MCF 10A (cell line): ENCODE measurements around the gene SPON1. TPM values are rescaled to one million over a fixed set of nuclear protein-coding genes. Genes with fewer than 3 reads are reported as not detected.
"Not testable (repeated sequence)": the region's sequence is repeated elsewhere in the genome, so short reads cannot be mapped to it uniquely, and the experiment has no call there.

Source experiments
- BruUV-seq: library from RNA; stranded (reverse); fragments of 400-500 nt; replicated peaks from 2 replicates; lab custom pipeline; 2021; lab: Mats Ljungman, UMichigan
- CTCF ChIA-PET: fragments of 300-600 bp; sonication (Branson Sonifier 250); formaldehyde crosslinking; extraction: SDS; loops from one replicate; lab custom pipeline; 2021; ENCODE audit warnings: antibody characterized with exemption, inconsistent platforms; lab: Yijun Ruan, JAX
- POLR2A ChIA-PET: fragments of 300-600, 350-650 bp; sonication (Branson Sonifier 250); formaldehyde crosslinking; extraction: SDS; loops from one replicate; lab custom pipeline; 2020; ENCODE audit warnings: antibody characterized with exemption, inconsistent platforms; lab: Yijun Ruan, JAX
- DNase-seq: peaks from one replicate; pipeline ENCODE4 v3.0.0-alpha.2; 2018; ENCODE audit not compliant: unreplicated experiment
- H3K27ac Mint-ChIP-seq: one replicate; pipeline ENCODE4 v1.8.0; 2022; ENCODE audit warnings: mild to moderate bottlenecking, low read depth, mixed read lengths; ENCODE audit not compliant: unreplicated experiment
- H3K27me3 Mint-ChIP-seq: one replicate; pipeline ENCODE4 v1.8.0; 2022; ENCODE audit warnings: mixed read lengths; ENCODE audit not compliant: insufficient read depth, unreplicated experiment
- H3K36me3 Mint-ChIP-seq: one replicate; pipeline ENCODE4 v1.8.0; 2022; ENCODE audit warnings: mild to moderate bottlenecking, moderate library complexity, mixed read lengths; ENCODE audit not compliant: insufficient read depth, unreplicated experiment
- H3K4me1 Mint-ChIP-seq: one replicate; pipeline ENCODE4 v1.8.0; 2022; ENCODE audit warnings: mixed read lengths; ENCODE audit not compliant: insufficient read depth, unreplicated experiment
- H3K4me3 Mint-ChIP-seq: one replicate; pipeline ENCODE4 v1.8.0; 2022; ENCODE audit warnings: mild to moderate bottlenecking, moderate library complexity, mixed read lengths; ENCODE audit not compliant: unreplicated experiment
- H3K9me3 Mint-ChIP-seq: one replicate; pipeline ENCODE4 v1.8.0; 2022; ENCODE audit warnings: mixed read lengths; ENCODE audit not compliant: unreplicated experiment
- intact Hi-C: fragments of 100-400 bp; cut with micrococcal nuclease; formaldehyde crosslinking; loops from 2 replicates; pipeline ENCODE4 v1.14.1; 2022
- total RNA-seq: library from RNA; stranded (reverse); gene quantifications from 2 replicates; pipeline ENCODE4 v1.2.3, GENCODE V29; 2022
- TF ChIP-seq, protein P1 (sequence below): fragments of 200-600 bp; IDR thresholded peaks from one replicate; pipeline ENCODE4 v1.8.0; 2022; ENCODE audit warnings: antibody characterized with exemption, mild to moderate bottlenecking; ENCODE audit not compliant: unreplicated experiment

SPON1 gene
- total RNA-seq, 1 experiment from 2014 or later = not detected

DNA sequence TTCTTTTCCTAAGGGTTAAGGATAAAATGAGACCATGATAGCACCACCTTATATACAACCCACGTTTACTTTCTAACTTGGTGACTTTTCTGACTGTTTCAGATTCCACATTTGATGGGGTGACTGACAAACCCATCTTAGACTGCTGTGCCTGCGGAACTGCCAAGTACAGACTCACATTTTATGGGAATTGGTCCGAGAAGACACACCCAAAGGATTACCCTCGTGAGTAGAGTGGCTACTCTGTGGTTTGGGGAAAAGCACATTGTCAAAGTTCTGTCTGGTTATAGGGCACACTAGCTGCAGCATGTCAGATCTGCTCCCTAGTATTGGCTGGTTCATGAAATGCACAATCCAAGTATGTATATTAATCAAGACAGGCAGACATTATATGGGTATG lies 117.3 kb downstream of the SPON1 start:
- H3K36me3 Mint-ChIP-seq = no peaks in the 10 kb centered on the region
- H3K27ac Mint-ChIP-seq = no peak overlapping the region
- H3K4me1 Mint-ChIP-seq = no peaks in the 10 kb centered on the region
- intact Hi-C loops = no loop called here
- ChIA-PET CTCF (interaction anchor here (1.4 to 1.5 kb wide), 2 partner anchors 8 to 69 kb away, joined by 3 to 4 read pairs; no protein-coding TSS in a partner anchor), POLR2A (no interaction called here)
- TF ChIP-seq, protein P1, sequence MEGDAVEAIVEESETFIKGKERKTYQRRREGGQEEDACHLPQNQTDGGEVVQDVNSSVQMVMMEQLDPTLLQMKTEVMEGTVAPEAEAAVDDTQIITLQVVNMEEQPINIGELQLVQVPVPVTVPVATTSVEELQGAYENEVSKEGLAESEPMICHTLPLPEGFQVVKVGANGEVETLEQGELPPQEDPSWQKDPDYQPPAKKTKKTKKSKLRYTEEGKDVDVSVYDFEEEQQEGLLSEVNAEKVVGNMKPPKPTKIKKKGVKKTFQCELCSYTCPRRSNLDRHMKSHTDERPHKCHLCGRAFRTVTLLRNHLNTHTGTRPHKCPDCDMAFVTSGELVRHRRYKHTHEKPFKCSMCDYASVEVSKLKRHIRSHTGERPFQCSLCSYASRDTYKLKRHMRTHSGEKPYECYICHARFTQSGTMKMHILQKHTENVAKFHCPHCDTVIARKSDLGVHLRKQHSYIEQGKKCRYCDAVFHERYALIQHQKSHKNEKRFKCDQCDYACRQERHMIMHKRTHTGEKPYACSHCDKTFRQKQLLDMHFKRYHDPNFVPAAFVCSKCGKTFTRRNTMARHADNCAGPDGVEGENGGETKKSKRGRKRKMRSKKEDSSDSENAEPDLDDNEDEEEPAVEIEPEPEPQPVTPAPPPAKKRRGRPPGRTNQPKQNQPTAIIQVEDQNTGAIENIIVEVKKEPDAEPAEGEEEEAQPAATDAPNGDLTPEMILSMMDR = no peak
- no TSS peak for BruUV-seq
- DNase-seq = no peak
- H3K4me3 Mint-ChIP-seq = no peak overlapping the region
- no peaks in the 10 kb centered on the region for H3K9me3 Mint-ChIP-seq
- H3K27me3 Mint-ChIP-seq = peaks cover 73% of the 10 kb centered on the region

DNA sequence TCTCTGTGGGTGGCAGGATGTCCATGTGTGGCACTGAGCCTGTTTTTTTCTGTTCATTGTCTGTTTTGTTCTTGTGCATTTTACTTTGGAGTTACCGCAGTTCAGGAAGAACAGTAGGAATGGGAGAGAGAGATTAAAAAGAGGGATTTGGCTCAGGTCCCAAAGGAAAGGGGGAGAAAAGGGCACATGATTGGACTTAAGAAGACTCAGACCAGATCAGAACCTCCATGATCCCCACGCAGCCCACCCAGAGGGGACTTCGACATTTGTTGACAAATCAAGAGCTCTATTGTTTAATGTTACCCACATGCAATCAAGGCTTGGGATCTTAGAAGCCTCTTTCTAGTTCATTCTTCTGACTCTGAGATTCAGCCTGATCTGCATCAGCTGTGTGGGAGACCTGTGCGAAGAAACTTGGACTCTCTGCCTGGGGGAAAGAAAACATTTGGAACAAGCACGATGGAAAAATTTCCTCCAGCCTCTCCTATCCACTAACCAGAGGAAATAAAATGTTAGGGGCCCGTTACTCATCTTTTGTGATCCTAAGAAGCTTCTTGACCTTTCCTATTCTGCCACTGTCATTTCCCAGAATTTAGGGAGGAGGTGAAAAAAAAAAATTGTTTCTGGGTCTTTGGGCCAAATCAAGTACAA lies 119.2 kb downstream of the SPON1 start:
- H3K27ac Mint-ChIP-seq = no peak overlapping the region
- H3K4me3 Mint-ChIP-seq = no peak overlapping the region
- no peaks in the 10 kb centered on the region for H3K36me3 Mint-ChIP-seq
- peaks cover 91% of the 10 kb centered on the region for H3K27me3 Mint-ChIP-seq
- BruUV-seq = no TSS peak
- DNase-seq = no peak
- CTCF ChIA-PET = no interaction called here
- H3K9me3 Mint-ChIP-seq = no peaks in the 10 kb centered on the region
- POLR2A ChIA-PET = interaction anchor here (0.7 kb wide), 1 partner anchor 11 kb away, joined by 4 read pairs; no protein-coding TSS in a partner anchor
- H3K4me1 Mint-ChIP-seq = no peaks in the 10 kb centered on the region
- TF ChIP-seq, protein P1 = no peak
- intact Hi-C loops = no loop called here

DNA sequence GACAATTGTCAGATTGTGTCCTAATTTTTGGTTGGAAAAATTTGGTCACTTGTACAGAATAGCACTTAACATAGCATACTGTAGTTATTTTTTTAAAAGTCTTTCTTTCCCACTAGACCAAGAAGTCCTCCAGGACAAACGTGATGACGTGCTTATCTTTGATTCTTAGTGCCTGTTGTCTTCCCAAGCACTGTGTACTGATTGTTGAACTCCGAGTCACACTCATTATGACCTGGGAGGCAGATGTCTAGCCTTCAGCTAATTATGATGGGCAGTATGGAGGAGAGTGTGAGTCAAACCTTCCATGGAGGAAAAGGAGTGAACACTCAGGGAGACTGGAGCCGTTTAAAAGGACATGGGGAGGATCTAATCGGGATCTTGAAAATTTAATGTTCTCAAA lies 119.8 kb downstream of the SPON1 start:
- no peaks in the 10 kb centered on the region for H3K36me3 Mint-ChIP-seq
- BruUV-seq = no TSS peak
- no peak for DNase-seq
- ChIA-PET CTCF (no interaction called here), POLR2A (no interaction called here)
- no peaks in the 10 kb centered on the region for H3K9me3 Mint-ChIP-seq
- H3K4me1 Mint-ChIP-seq = no peaks in the 10 kb centered on the region
- no peak overlapping the region for H3K4me3 Mint-ChIP-seq
- peaks cover 91% of the 10 kb centered on the region for H3K27me3 Mint-ChIP-seq
- TF ChIP-seq, protein P1 = no peak
- no peak overlapping the region for H3K27ac Mint-ChIP-seq
- intact Hi-C loops = no loop called here

DNA sequence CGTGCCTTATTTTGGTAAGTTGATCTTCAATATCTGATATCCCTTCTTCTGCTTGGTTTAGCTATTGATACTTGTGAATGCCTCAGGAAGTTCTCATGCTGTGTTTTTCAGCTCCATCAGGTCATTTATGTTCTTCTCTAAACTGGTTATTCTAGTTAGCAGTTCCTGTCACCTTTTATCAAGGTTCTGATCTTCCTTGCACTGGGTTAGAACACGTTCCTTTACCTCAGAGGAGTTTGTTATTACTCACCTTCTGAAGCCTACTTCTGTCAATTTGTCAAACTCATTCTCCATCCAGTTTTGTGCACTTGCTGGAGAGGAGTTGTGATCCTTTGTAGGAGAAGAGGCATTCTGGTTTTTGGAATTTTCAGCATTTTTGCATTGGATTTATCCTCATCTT lies 126.3 kb downstream of the SPON1 start:
- H3K27ac Mint-ChIP-seq, BruUV-seq, H3K36me3 Mint-ChIP-seq, H3K4me1 Mint-ChIP-seq, H3K9me3 Mint-ChIP-seq, H3K4me3 Mint-ChIP-seq, DNase-seq, intact Hi-C loops, CTCF ChIA-PET: not testable (repeated sequence)
- POLR2A ChIA-PET = interaction anchor here (0.7 kb wide), 1 partner anchor 279 kb away, joined by 3 read pairs; no protein-coding TSS in a partner anchor
- peaks cover 57% of the 10 kb centered on the region for H3K27me3 Mint-ChIP-seq
